ENCODE results near the gene MRTO4.

MRTO4 gene

DNA sequence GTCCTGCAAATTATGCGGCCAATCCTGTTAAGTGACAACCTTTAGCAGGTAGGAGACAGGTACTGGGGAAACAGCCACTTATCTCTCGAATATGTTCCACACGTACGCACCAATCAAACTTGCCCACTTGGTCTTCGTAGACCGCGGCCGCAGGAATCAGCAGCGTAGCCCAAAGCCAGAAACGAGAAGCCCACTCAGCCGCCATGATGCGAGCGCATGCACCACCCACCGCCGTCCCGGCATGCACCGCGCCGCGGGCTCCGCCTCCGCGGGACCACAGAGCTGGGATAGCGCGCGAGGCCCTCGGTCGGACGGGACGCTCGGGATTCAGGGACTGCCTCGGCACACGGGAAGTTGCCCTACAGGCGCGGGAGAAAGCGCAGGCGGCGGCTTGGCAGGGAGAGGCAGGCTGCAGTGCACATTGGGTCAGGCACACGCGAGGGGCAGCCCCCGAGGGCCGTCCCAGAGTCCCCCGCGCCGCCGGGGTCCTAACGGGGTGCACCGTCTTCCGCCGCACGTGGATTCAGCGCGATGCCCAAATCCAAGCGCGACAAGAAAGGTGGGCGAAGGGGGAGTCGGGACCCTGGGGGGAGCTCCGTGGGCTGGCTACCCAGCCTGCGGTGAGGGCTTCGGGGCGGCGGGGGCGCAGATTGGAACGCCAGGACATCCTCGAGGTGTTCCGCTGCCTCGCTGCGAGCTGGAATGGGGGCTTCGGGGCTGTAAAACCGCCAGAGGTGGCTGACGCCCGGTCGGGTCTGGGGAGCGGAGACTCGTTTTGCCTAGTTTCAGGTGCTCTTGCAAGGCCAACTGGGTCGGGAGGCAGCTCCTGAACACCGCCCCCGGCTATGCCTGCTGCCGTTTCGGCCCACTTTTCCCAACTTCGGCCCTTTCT is at the start of gene MRTO4, which contains the start of gene EMC1 (continued):
- TF ChIP-seq ZNF174 (tag by site-specific recombination; IDR thresholded peaks at IDR 0.05): no peak
- TF ChIP-seq ZNF48 (tag by site-specific recombination; IDR thresholded peaks at IDR 0.05): no peak
- TF ChIP-seq, protein P1, sequence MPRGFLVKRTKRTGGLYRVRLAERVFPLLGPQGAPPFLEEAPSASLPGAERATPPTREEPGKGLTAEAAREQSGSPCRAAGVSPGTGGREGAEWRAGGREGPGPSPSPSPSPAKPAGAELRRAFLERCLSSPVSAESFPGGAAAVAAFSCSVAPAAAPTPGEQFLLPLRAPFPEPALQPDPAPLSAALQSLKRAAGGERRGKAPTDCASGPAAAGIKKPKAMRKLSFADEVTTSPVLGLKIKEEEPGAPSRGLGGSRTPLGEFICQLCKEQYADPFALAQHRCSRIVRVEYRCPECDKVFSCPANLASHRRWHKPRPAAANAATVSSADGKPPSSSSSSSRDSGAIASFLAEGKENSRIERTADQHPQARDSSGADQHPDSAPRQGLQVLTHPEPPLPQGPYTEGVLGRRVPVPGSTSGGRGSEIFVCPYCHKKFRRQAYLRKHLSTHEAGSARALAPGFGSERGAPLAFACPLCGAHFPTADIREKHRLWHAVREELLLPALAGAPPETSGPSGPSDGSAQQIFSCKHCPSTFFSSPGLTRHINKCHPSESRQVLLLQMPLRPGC (tag by site-specific recombination; IDR thresholded peaks at IDR 0.05): peak; percentile 74
- no peak for TF ChIP-seq ZNF747 (tag by site-specific recombination; IDR thresholded peaks at IDR 0.05)
- TF ChIP-seq ZNF571 (tag by site-specific recombination; IDR thresholded peaks at IDR 0.05): no peak
- TF ChIP-seq KLF10 (tag by site-specific recombination; IDR thresholded peaks at IDR 0.05): 0 out of 2 replicates have a peak, but pooled peaks have one; percentile 39
- peak; percentile 88 for TF ChIP-seq SP7 (tag by site-specific recombination; IDR thresholded peaks at IDR 0.05)
- TF ChIP-seq KLF8 (tag by site-specific recombination; IDR thresholded peaks at IDR 0.05): peak; percentile 91
- peak; percentile 86 for TF ChIP-seq KLF9 (tag by site-specific recombination; IDR thresholded peaks at IDR 0.05; ENCODE audit: low read depth)
- peak; percentile 94 for TF ChIP-seq ZNF324 (tag by site-specific recombination; IDR thresholded peaks at IDR 0.05)
- TF ChIP-seq HOXC10 (CRISPR knock-in tag; IDR thresholded peaks at IDR 0.05): no peak
- TF ChIP-seq ZNF626 (tag by site-specific recombination; IDR thresholded peaks at IDR 0.05): no peak

DNA sequence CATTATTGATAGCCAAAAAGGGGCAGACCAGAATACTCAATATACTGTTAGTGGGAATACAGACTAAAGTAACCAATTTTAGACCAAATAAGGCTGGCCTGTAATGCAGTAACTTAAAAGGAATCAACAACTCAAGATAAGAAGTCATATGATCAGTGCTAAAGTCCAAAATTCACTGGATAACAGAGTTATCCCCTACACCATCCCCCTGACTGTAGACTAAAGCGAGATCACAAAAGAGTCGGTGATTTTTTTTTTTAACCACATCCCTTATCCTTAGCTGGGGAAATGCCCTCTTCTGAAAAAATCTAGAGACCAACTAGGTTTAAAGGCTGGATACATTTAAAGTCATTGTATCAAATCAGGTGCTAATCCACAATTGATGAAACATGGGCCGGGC is 49.2 kb upstream of the MRTO4 start:
- ChIA-PET POLR2A (interaction anchor here (0.6 to 0.7 kb wide), 2 partner anchors 59 to 265 kb away, joined by 3 read pairs; no protein-coding TSS in a partner anchor), CTCF (interaction anchor here (1.1 kb wide), 1 partner anchor 39 kb away, joined by 3 read pairs; no protein-coding TSS in a partner anchor)
- no peak overlapping the region for H3K4me3 ChIP-seq (ENCODE audit: low read depth, low read length)
- H3K27ac ChIP-seq (ENCODE audit: extremely low read depth, low read depth, low read length): no peak overlapping the region
- H3K4me1 ChIP-seq (ENCODE audit: control insufficient read depth, insufficient read depth, low read length): peaks cover 3% of the 10 kb centered on the region
- peaks cover 25 to 55% of the 10 kb centered on the region in 2 experiments for H3K36me3 ChIP-seq (ENCODE audit: control insufficient read depth in 2 of 2, insufficient read depth in 1 of 2, low read length in 2 of 2)
- no peaks in the 10 kb centered on the region for H3K9me3 ChIP-seq (ENCODE audit: control insufficient read depth, insufficient read depth, low read depth, low read length)
- TF ChIP-seq PRDM2 (tag by site-specific recombination; IDR thresholded peaks at IDR 0.05; ENCODE audit: borderline replicate concordance): no peak
- no peak for TF ChIP-seq ZNF23 (tag by site-specific recombination; IDR thresholded peaks at IDR 0.05; ENCODE audit: borderline replicate concordance)
- no peak for TF ChIP-seq ZBTB21 (tag by site-specific recombination; IDR thresholded peaks at IDR 0.05)
- no peak for TF ChIP-seq PRDM4 (tag by site-specific recombination; IDR thresholded peaks at IDR 0.05)
- TF ChIP-seq ZFP69B (tag by site-specific recombination; IDR thresholded peaks at IDR 0.05): no peak
- no peak for TF ChIP-seq ZNF202 (tag by site-specific recombination; IDR thresholded peaks at IDR 0.05; ENCODE audit: borderline replicate concordance)
- TF ChIP-seq ZNF544 (tag by site-specific recombination; IDR thresholded peaks at IDR 0.05): no peak
- no peak for TF ChIP-seq ZNF146 (tag by site-specific recombination; IDR thresholded peaks at IDR 0.05)
- TF ChIP-seq ZNF549 (tag by site-specific recombination; IDR thresholded peaks at IDR 0.05): no peak
- TF ChIP-seq ZNF629 (tag by site-specific recombination; IDR thresholded peaks at IDR 0.05): no peak
- TF ChIP-seq ZNF169 (tag by site-specific recombination; IDR thresholded peaks at IDR 0.05): no peak
- TF ChIP-seq, protein P2, sequence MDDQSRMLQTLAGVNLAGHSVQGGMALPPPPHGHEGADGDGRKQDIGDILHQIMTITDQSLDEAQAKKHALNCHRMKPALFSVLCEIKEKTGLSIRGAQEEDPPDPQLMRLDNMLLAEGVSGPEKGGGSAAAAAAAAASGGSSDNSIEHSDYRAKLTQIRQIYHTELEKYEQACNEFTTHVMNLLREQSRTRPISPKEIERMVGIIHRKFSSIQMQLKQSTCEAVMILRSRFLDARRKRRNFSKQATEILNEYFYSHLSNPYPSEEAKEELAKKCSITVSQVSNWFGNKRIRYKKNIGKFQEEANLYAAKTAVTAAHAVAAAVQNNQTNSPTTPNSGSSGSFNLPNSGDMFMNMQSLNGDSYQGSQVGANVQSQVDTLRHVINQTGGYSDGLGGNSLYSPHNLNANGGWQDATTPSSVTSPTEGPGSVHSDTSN (CRISPR knock-in tag; IDR thresholded peaks at IDR 0.05): no peak
- no peak for TF ChIP-seq ZBTB7A (tag by site-specific recombination; IDR thresholded peaks at IDR 0.05; ENCODE audit: low read depth)
- TF ChIP-seq ZSCAN30 (tag by site-specific recombination; IDR thresholded peaks at IDR 0.05): no peak

Data from HEK293 (cell line).